Measurements from ENCODE around the gene MITF.

The MITF gene

GRCh38 chr3:69761896-69762767 lies 22.9 kb downstream of the MITF start:
- no peak for DNase-seq

GRCh38 chr3:69762768-69763229 lies 23.5 kb downstream of the MITF start:
- DNase-seq: no peak

GRCh38 chr3:69763458-69763857 lies 24.2 kb downstream of the MITF start:
- DNase-seq: no peak

- DNase-seq: no peak
Observed at GRCh38 chr3:69764121-69764741, 25.0 kb downstream of the MITF start.

GRCh38 chr3:69764861-69765260 lies 25.6 kb downstream of the MITF start:
- DNase-seq: no peak

GRCh38 chr3:69766638-69767037 lies 27.4 kb downstream of the MITF start:
- DNase-seq: no peak

- DNase-seq: no peak
Observed at GRCh38 chr3:69767571-69767970, 28.3 kb downstream of the MITF start.

- no peak for DNase-seq
Observed at GRCh38 chr3:69768438-69768837, 29.2 kb downstream of the MITF start.

- no peak for DNase-seq
Observed at GRCh38 chr3:69770219-69770618, 31.0 kb downstream of the MITF start.

GRCh38 chr3:69770976-69771634 lies 31.8 kb downstream of the MITF start:
- no peak for DNase-seq

GRCh38 chr3:69772152-69772867 lies 33.0 kb downstream of the MITF start:
- no peak for DNase-seq

- no peak for DNase-seq
Observed at GRCh38 chr3:69774029-69774428, 34.8 kb downstream of the MITF start.

GRCh38 chr3:69775751-69776150 lies 36.5 kb downstream of the MITF start:
- no peak for DNase-seq

GRCh38 chr3:69776289-69776688 lies 37.0 kb downstream of the MITF start:
- DNase-seq: no peak

GRCh38 chr3:69776920-69777581 lies 37.8 kb downstream of the MITF start:
- no peak for DNase-seq

GRCh38 chr3:69777582-69777967 lies 38.3 kb downstream of the MITF start:
- DNase-seq: no peak

GRCh38 chr3:69781593-69781992 lies 42.3 kb downstream of the MITF start:
- DNase-seq: no peak

GRCh38 chr3:69784954-69785514 lies 45.8 kb downstream of the MITF start:
- DNase-seq: no peak

GRCh38 chr3:69785769-69786320 lies 46.6 kb downstream of the MITF start:
- no peak for DNase-seq

GRCh38 chr3:69786854-69787253 lies 47.6 kb downstream of the MITF start:
- DNase-seq: no peak

- no peak for DNase-seq
Observed at GRCh38 chr3:69787436-69788168, 48.3 kb downstream of the MITF start.
